ENCODE results near the gene CCDC69.

- TF ChIP-seq CTCF (IDR thresholded peaks at IDR 0.05), result no peak
- TF ChIP-seq POLR2A (IDR thresholded peaks at IDR 0.05; ENCODE audit: low read depth), result no peak
These were observed 31.9 kb upstream of the CCDC69 start for GRCh38 chr5:151255621-151256286.

Data from esophagus muscularis mucosa (tissue), 3 donors.